PFSK-1 (cell line): ENCODE data around the gene C9orf72.

ENCODE experiments used
- POLR2AphosphoS5 ChIP-seq: IDR thresholded peaks from 2 replicates; pipeline ENCODE4 v1.6.1; 2012; ENCODE audit warnings: low read depth, mild to moderate bottlenecking, control low read depth, low read length, moderate library complexity
- SIN3A ChIP-seq: IDR thresholded peaks from 2 replicates; pipeline ENCODE4 v1.6.1; 2012; ENCODE audit warnings: mild to moderate bottlenecking, low read length, moderate library complexity, borderline replicate concordance; ENCODE audit not compliant: insufficient read depth

DNA sequence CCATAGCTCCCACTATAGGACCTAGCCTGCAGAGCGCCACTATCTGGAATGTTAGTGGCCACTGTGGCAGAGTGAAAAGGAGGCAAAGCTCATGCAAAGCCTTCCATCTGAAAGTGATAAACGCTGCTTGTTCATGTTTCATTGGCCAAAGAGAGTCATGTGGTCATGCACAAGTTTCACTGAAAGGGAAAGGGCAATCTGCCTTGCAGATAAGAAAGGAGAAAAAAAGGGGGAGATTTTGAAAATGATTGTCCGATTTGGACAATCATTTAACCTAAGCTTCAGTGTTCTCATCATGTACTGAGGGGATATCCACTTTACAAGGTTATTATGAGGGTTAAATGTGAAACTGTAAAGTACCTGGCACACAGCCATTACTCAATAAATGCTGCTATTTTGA lies 34.6 kb downstream of the C9orf72 start:
- TF ChIP-seq SIN3A (no peak), POLR2AphosphoS5 (no peak)
